Activated CD8-positive, alpha-beta T cell treated with anti-CD3 and anti-CD28 coated beads for 36 hours (primary cell): ENCODE data around the gene ZNF287. TPM values are rescaled to one million over a fixed set of nuclear protein-coding genes. Genes with fewer than 3 reads are reported as not detected.

Experiments
- ATAC-seq: fragments of 200-7000 bp; cut with Tn5 transposase; one replicate; pipeline ENCODE4 v1.10.0; 2021; ENCODE audit warnings: mild to moderate bottlenecking, moderate library complexity
- CTCF ChIA-PET: fragments of 350-600 bp; sonication (Branson Sonifier 250); formaldehyde crosslinking; loops from one replicate; lab custom pipeline; 2021; ENCODE audit warnings: antibody characterized with exemption; lab: Charles Lee
- POLR2A ChIA-PET: fragments of 350-600 bp; sonication (Branson Sonifier 250); formaldehyde crosslinking; loops from one replicate; lab custom pipeline; 2021; ENCODE audit warnings: antibody characterized with exemption; lab: Charles Lee
- DNase-seq: peaks from one replicate; pipeline ENCODE4 v3.0.0-alpha.2; 2020
- H3K27ac Mint-ChIP-seq: one replicate; pipeline ENCODE4 v1.8.0; 2021; ENCODE audit warnings: mild to moderate bottlenecking, mixed read lengths
- H3K27me3 Mint-ChIP-seq: one replicate; pipeline ENCODE4 v1.8.0; 2021; ENCODE audit warnings: mixed read lengths
- H3K36me3 Mint-ChIP-seq: one replicate; pipeline ENCODE4 v1.8.0; 2021; ENCODE audit warnings: low read depth, mixed read lengths
- H3K4me1 Mint-ChIP-seq: one replicate; pipeline ENCODE4 v1.8.0; 2021; ENCODE audit warnings: low read depth, mixed read lengths
- H3K4me3 Mint-ChIP-seq: one replicate; pipeline ENCODE4 v1.8.0; 2021; ENCODE audit warnings: mild to moderate bottlenecking, moderate library complexity, mixed read lengths
- H3K9me3 Mint-ChIP-seq: one replicate; pipeline ENCODE4 v1.8.0; 2021; ENCODE audit warnings: mixed read lengths
- CTCF ChIP-seq: fragments of 200-600 bp; IDR thresholded peaks from one replicate; pipeline ENCODE4 v1.8.0; 2022; ENCODE audit warnings: antibody characterized with exemption, mild to moderate bottlenecking
- intact Hi-C: fragments of 100-400 bp; cut with micrococcal nuclease; formaldehyde crosslinking; loops from one replicate; pipeline ENCODE4 v1.10.0; 2022
- total RNA-seq, 2 experiments: library from RNA; stranded (reverse); gene quantifications; one replicate each; pipeline ENCODE4 v1.2.3, GENCODE V29; 2021

The ZNF287 gene
- total RNA-seq, 2 experiments from 2014 or later = 6.4 to 9.5 TPM

GRCh38 chr17:16519021-16519420 is 50.0 kb downstream of the ZNF287 start:
- intact Hi-C loops = no loop called here
- H3K27me3 Mint-ChIP-seq = peaks cover 23% of the 10 kb centered on the region
- peaks cover 3% of the 10 kb centered on the region for H3K4me1 Mint-ChIP-seq
- ChIA-PET CTCF (interaction anchor here (0.9 to 9.8 kb wide), 3 partner anchors 66 to 91 kb away, joined by 3 to 116 read pairs (median 4); no protein-coding TSS in a partner anchor), POLR2A (no interaction called here)
- no peak for TF ChIP-seq CTCF
- DNase-seq (no peak), ATAC-seq (no peak)
- H3K36me3 Mint-ChIP-seq = no peaks in the 10 kb centered on the region
- no peaks in the 10 kb centered on the region for H3K9me3 Mint-ChIP-seq
- H3K27ac Mint-ChIP-seq = no peak overlapping the region
- no peak overlapping the region for H3K4me3 Mint-ChIP-seq

GRCh38 chr17:16517477-16517876 is 51.5 kb downstream of the ZNF287 start:
- intact Hi-C loops = no loop called here
- Mint-ChIP-seq H3K4me1 (peaks cover 2% of the 10 kb centered on the region), H3K9me3 (no peaks in the 10 kb centered on the region), H3K36me3 (no peaks in the 10 kb centered on the region), H3K4me3 (no peak overlapping the region), H3K27ac (no peak overlapping the region), H3K27me3 (peaks cover 22% of the 10 kb centered on the region)
- POLR2A ChIA-PET = interaction anchor here (0.5 kb wide), 1 partner anchor 26 kb away, joined by 3 read pairs; no protein-coding TSS in a partner anchor
- no peak for ATAC-seq
- CTCF ChIA-PET = interaction anchor here (1.0 to 9.8 kb wide), 4 partner anchors 55 to 154 kb away, joined by 3 to 116 read pairs (median 4); no protein-coding TSS in a partner anchor
- DNase-seq = no peak
- no peak for TF ChIP-seq CTCF

DNA sequence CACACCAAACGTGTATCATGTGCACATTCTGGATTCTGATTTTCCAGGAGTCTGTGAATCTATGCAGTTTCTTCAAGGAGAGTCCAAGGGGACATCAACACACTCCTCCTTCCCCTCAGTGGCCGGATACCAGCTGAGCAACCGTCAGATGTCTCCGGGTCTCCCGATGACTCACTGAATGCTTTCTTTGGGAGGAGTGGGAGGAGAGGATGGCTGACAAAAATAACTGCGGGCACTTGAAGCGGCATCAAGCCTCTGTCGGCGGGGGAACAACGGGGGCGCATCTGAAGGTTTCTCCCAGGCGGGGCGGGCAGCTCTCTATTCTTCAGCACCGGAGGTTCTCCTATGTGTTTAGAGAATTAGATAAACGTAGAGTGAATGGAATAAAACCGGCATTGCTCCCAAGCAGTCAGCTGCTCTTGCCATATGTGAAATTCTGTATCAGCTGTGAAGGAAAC is 52.4 kb downstream of the ZNF287 start:
- TF ChIP-seq CTCF = no peak
- Mint-ChIP-seq H3K27me3 (peaks cover 22% of the 10 kb centered on the region), H3K9me3 (no peaks in the 10 kb centered on the region), H3K4me3 (no peak overlapping the region), H3K4me1 (peaks cover 6% of the 10 kb centered on the region), H3K36me3 (no peaks in the 10 kb centered on the region), H3K27ac (no peak overlapping the region)
- ChIA-PET POLR2A (no interaction called here), CTCF (interaction anchor here (1.0 to 9.8 kb wide), 3 partner anchors 54 to 73 kb away, joined by 3 to 116 read pairs (median 3); no protein-coding TSS in a partner anchor)
- intact Hi-C loops = no loop called here
- no peak for ATAC-seq
- no peak for DNase-seq

GRCh38 chr17:16515933-16516332 is 53.1 kb downstream of the ZNF287 start:
- POLR2A ChIA-PET = no interaction called here
- Mint-ChIP-seq H3K9me3 (no peaks in the 10 kb centered on the region), H3K27ac (no peak overlapping the region), H3K4me1 (peaks cover 4% of the 10 kb centered on the region), H3K27me3 (peaks cover 22% of the 10 kb centered on the region), H3K36me3 (no peaks in the 10 kb centered on the region), H3K4me3 (no peak overlapping the region)
- intact Hi-C loops = no loop called here
- no peak for ATAC-seq
- CTCF ChIA-PET = no interaction called here
- TF ChIP-seq CTCF = no peak
- DNase-seq = no peak

DNA sequence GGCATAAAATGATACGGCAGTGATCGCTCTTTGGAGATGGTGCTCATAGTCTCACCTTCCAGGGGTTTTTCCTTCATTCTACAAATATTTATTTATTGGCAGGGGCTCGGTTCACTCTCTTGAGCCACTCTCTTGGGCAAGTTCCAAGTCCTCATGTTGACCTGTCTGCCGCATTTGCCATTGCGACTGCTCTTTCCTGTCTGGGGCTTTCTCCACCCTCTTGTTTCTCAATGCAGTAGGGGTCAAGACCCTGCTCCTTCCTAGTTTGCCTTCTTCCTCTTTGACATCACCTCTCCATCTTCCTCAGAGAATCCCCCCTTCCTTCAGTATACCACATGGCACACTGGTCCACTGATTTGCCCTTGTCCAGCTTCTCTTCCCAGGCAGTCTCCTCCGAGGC is 55.1 kb downstream of the ZNF287 start:
- H3K9me3 Mint-ChIP-seq = no peaks in the 10 kb centered on the region
- intact Hi-C loops = no loop called here
- ChIA-PET CTCF (no interaction called here), POLR2A (no interaction called here)
- peaks cover 16% of the 10 kb centered on the region for H3K27me3 Mint-ChIP-seq
- H3K4me1 Mint-ChIP-seq = peaks cover 4% of the 10 kb centered on the region
- no peak overlapping the region for H3K27ac Mint-ChIP-seq
- DNase-seq (no peak), ATAC-seq (no peak)
- H3K36me3 Mint-ChIP-seq = no peaks in the 10 kb centered on the region
- H3K4me3 Mint-ChIP-seq = no peak overlapping the region
- no peak for TF ChIP-seq CTCF
